Fibroblast of the aortic adventitia (primary cell): ENCODE measurements around the gene DENND1A. TPM values are rescaled to one million over a fixed set of nuclear protein-coding genes. Genes with fewer than 3 reads are reported as not detected.

Experiments used
- DNase-seq: peaks from one replicate; pipeline ENCODE4 v3.0.0-alpha.2; 2010; ENCODE audit warnings: low read depth
- H3K4me3 ChIP-seq: 2 replicates; pipeline ENCODE4 v1.5.1; 2011; ENCODE audit warnings: low read depth, mild to moderate bottlenecking, control low read depth, low read length, moderate library complexity
- CTCF ChIP-seq: IDR thresholded peaks from 2 replicates; pipeline ENCODE4 v1.5.1; 2011; ENCODE audit warnings: mild to moderate bottlenecking, low read length, control low read depth, inconsistent platforms; ENCODE audit not compliant: insufficient read depth
- total RNA-seq: library from RNA; depleted of rRNA; stranded (reverse); fragments of >200 nt; gene quantifications from 2 replicates; pipeline ENCODE4 v1.2.3, GENCODE V29; 2012; ENCODE audit warnings: low replicate concordance

The DENND1A gene
- total RNA-seq, 1 donor, result 27.7 TPM

DNA sequence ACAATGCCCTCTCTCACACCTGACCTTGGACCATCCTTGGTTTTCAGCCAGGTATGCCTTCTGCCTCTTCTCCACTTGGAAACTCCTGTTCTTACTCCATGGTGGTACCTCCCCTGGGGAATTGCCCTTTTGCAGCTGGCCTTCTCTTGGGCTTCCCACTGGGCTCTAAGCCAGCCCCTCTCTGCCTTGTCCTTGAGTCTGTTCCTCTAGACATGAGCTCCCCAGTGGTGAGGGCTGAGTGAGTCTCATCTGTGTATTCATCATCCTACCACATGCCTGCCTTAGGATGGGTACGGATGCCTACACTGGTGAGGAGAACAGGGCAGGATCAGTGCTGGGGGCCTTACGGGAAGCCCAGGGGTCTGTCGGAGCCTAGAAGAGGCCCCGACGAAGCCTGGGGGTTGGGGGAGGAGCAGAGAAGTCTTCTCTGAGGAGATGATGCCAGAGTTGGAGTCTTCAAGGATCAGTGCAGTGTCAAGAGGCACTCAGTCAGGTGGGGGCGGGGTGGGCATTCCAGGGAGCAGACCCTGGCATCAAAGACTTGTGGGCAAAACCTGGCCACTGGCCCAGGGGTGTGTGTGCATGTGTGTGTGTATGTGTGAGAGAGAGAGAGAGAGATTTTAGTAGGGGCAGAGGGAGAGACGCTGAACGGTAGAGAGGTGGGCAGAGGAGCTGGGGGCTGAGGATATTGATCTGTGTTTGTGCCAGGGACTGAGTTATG lies 579.2 kb downstream of the DENND1A start:
- DNase-seq, result no peak
- H3K4me3 ChIP-seq, result no peak overlapping the region
- TF ChIP-seq CTCF, result no peak

GRCh38 chr9:123349691-123350480 lies 580.0 kb downstream of the DENND1A start:
- H3K4me3 ChIP-seq, result no peak overlapping the region
- TF ChIP-seq CTCF, result peak; percentile 98
- peak; percentile 61 for DNase-seq

- no peak for DNase-seq
- H3K4me3 ChIP-seq, result no peak overlapping the region
- no peak for TF ChIP-seq CTCF
Measured at GRCh38 chr9:123349033-123349432, 580.9 kb downstream of the DENND1A start.

DNA sequence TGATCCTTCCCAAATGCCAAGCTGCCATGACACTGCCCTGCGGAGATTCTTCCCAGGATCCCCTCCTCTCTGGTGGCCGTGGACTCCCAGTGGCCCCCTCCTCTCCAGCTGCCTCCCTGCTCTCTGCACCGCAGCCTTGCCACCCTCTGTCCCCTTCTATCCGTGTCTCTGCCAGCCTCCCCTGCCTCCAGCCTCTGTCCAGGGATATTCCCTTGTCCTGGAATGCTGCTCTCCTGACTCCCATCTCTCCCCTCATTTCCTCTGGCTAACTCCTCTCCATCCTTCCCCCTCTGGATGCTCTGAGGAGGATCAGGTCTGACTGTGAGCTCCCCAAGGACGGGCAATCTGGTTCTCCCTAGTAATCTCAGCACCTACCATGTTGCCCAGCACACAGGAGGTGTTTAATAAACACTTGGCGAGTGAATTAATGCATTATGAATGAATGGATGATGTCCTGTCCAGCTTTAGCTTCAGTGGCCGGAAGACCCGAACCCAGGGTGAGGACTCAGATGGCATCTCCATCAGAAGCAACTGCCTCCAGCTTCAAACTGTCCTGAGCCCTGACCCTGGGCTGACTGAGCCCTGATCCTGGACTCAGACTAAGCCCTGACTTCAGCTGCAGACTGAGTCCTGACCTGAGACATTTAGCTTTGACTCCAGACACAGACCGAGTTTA lies 581.5 kb downstream of the DENND1A start:
- DNase-seq, result no peak
- no peak overlapping the region for H3K4me3 ChIP-seq
- no peak for TF ChIP-seq CTCF

DNA sequence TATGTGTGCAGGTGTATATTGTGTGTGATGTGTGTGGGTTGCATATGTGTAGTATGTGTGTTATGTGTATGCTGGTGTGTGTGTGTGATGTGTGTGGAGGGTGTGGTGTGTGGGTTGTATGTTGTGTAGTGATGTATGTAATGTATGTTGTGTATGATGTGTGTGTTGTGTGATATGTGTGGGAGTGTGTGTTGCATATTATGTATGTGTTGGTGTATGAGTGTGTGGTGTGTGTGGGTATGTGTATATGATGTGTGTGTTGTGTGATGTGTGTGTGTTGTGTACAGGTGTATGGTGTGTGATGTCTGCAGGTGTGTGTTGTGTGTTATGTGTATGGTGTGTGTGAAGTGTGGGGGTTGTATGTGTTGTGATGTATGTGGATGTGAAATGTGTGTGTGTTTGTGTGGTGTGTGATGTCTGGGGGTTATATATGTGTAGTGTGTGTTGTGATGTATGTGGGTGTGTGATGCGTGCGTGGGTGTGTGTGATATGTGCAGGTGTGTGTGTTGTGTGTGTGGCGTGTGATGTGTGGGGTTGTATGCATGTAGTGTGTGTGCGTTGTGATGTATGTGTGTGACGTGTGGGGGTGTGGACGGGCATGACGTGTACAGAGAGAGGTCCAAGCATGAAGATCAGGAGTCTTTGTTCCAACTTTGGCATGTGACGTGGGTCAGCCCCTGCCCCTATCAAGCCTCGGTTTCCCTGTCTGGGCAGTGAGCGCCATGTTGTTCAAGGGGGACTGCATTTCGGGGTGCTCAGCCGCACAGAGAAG lies 582.5 kb downstream of the DENND1A start:
- TF ChIP-seq CTCF, result no peak
- no peak for DNase-seq

GRCh38 chr9:123346826-123347225 lies 583.1 kb downstream of the DENND1A start:
- TF ChIP-seq CTCF, result no peak
- DNase-seq, result no peak
- H3K4me3 ChIP-seq, result no peak overlapping the region

More for the DNA sequence above, 582.5 kb downstream of the DENND1A start:
- no peak overlapping the region for H3K4me3 ChIP-seq
